HCT116 (cell line): Measurements from ENCODE around the gene PIGL.

Experiments used
- EGR1 ChIP-seq: IDR thresholded peaks from 2 replicates; pipeline ENCODE4 v1.6.1; 2012; ENCODE audit warnings: low read depth
- ELF1 ChIP-seq: IDR thresholded peaks from 2 replicates; pipeline ENCODE4 v1.6.1; 2012; ENCODE audit warnings: low read depth, borderline replicate concordance
- EZH2 ChIP-seq: fragments of 200-600 bp; sonication (generic); IDR thresholded peaks from 2 replicates; pipeline ENCODE4 v1.6.1; 2017; ENCODE audit warnings: antibody characterized with exemption, mixed run types
- EZH2phosphoT487 ChIP-seq: fragments of 200-600 bp; IDR thresholded peaks from 2 replicates; pipeline ENCODE4 v1.6.1; 2018; ENCODE audit warnings: antibody characterized with exemption, borderline replicate concordance
- POLR2A ChIP-seq: IDR thresholded peaks from 2 replicates; pipeline ENCODE4 v1.7.0; 2011; ENCODE audit warnings: borderline replicate concordance; ENCODE audit not compliant: insufficient read depth, insufficient read length; ENCODE audit errors: extremely low read depth
- POLR2AphosphoS5 ChIP-seq: IDR thresholded peaks from 2 replicates; pipeline ENCODE4 v1.6.1; 2011; ENCODE audit warnings: mild to moderate bottlenecking, low read depth, low read length, moderate library complexity
- RAD21 ChIP-seq: IDR thresholded peaks from 2 replicates; pipeline ENCODE4 v1.6.1; 2012; ENCODE audit warnings: low read depth, mild to moderate bottlenecking
- REST ChIP-seq: IDR thresholded peaks from 2 replicates; pipeline ENCODE4 v1.6.1; 2012; ENCODE audit warnings: low read depth
- SIN3A ChIP-seq: IDR thresholded peaks from 2 replicates; pipeline ENCODE4 v1.6.1; 2012; ENCODE audit warnings: low read depth
- TCF7L2 ChIP-seq: IDR thresholded peaks from 2 replicates; pipeline ENCODE4 v1.7.0; 2011; ENCODE audit warnings: borderline replicate concordance, inconsistent platforms; ENCODE audit not compliant: insufficient read depth, insufficient read length; ENCODE audit errors: extremely low read depth
- TF ChIP-seq, protein P1 (sequence below), 3 experiments: fragments of 200-600 bp in 1 of 3; sonication (generic) in 1 of 3; IDR thresholded peaks in 2 of 3; conservative IDR thresholded peaks in 1 of 3; 2 replicates each; pipeline ENCODE4 v1.5.1; 2012 to 2017; ENCODE audit warnings: low read depth in 2 of 3, low read length in 2 of 3, antibody characterized with exemption in 1 of 3, borderline replicate concordance in 1 of 3, control low read depth in 1 of 3, mild to moderate bottlenecking in 1 of 3, mixed read lengths in 1 of 3, mixed run types in 1 of 3, moderate library complexity in 1 of 3; ENCODE audit not compliant: insufficient read depth in 1 of 3
- TF ChIP-seq, protein P2 (sequence below): IDR thresholded peaks from 2 replicates; pipeline ENCODE4 v1.6.1; 2012

DNA sequence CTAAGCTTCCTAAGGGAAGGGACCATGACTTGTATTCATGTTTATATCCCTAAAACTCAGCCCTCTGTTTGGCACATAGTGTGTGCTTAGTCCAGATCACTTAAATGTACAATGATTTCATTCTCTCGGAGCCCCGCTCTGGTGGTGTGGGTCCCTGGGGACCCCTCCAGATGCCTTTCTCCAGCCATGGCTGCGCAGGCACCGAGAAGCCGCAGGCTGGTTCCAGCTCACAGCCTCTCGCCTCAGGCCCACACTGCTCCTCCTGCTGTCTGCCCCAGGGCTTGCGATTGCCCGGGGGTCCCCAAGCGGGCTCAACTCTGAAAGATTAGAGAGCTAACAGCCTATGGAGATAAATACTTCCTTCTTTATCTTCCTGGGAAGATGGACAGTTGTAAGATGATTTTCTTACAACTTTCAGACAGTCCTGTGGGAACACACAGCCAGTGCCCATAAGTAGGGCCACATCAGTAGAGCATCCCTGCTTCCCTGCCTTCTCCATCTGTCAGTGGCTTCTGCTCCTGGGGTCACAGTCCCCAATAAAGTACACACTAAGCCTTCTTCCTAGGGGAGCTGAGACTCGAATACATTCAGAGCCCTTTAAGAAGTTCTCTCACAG is 70.0 kb downstream of the PIGL start:
- no peak for TF ChIP-seq EZH2phosphoT487
- no peak for TF ChIP-seq POLR2A
- no peak for TF ChIP-seq POLR2AphosphoS5
- TF ChIP-seq, protein P1, sequence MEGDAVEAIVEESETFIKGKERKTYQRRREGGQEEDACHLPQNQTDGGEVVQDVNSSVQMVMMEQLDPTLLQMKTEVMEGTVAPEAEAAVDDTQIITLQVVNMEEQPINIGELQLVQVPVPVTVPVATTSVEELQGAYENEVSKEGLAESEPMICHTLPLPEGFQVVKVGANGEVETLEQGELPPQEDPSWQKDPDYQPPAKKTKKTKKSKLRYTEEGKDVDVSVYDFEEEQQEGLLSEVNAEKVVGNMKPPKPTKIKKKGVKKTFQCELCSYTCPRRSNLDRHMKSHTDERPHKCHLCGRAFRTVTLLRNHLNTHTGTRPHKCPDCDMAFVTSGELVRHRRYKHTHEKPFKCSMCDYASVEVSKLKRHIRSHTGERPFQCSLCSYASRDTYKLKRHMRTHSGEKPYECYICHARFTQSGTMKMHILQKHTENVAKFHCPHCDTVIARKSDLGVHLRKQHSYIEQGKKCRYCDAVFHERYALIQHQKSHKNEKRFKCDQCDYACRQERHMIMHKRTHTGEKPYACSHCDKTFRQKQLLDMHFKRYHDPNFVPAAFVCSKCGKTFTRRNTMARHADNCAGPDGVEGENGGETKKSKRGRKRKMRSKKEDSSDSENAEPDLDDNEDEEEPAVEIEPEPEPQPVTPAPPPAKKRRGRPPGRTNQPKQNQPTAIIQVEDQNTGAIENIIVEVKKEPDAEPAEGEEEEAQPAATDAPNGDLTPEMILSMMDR (IDR thresholded peaks at IDR 0.05 in 2 of 3, conservative IDR thresholded peaks at IDR 0.05 in 1 of 3; ENCODE audit: borderline replicate concordance in 1 of 3, insufficient read depth in 1 of 3, low read depth in 2 of 3, low read length in 2 of 3) = peak in 2 of 3 experiments; percentile 38 to 45; a peak in 4 of 6 replicates
- TF ChIP-seq EGR1 = no peak
- TF ChIP-seq, protein P2, sequence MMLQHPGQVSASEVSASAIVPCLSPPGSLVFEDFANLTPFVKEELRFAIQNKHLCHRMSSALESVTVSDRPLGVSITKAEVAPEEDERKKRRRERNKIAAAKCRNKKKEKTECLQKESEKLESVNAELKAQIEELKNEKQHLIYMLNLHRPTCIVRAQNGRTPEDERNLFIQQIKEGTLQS = no peak
- TF ChIP-seq SIN3A = no peak
- no peak for TF ChIP-seq EZH2
- no peak for TF ChIP-seq REST
- TF ChIP-seq TCF7L2 = no peak
- peak; percentile 19; the same call in 1 of the 2 replicates for TF ChIP-seq RAD21
- TF ChIP-seq ELF1 = no peak
